MM.1S (cell line): ENCODE results near the gene ABCA3.

Experiments used
- EZH2 ChIP-seq: fragments of 300-600 bp; sonication (generic); optimal IDR thresholded peaks from 2 replicates; pipeline ENCODE3; 2017; ENCODE audit warnings: low read depth, mild to moderate bottlenecking, antibody characterized with exemption, low read length, mixed read lengths
- EZH2phosphoT487 ChIP-seq: fragments of 300-600 bp; sonication (generic); IDR thresholded peaks from 2 replicates; pipeline ENCODE4 v1.6.1; 2018; ENCODE audit warnings: antibody characterized with exemption, low read length
- TF ChIP-seq, protein P1 (sequence below): fragments of 300-600 bp; sonication (generic); IDR thresholded peaks from 2 replicates; pipeline ENCODE4 v1.5.1; 2016; ENCODE audit warnings: antibody characterized with exemption, low read length, mixed read lengths

DNA sequence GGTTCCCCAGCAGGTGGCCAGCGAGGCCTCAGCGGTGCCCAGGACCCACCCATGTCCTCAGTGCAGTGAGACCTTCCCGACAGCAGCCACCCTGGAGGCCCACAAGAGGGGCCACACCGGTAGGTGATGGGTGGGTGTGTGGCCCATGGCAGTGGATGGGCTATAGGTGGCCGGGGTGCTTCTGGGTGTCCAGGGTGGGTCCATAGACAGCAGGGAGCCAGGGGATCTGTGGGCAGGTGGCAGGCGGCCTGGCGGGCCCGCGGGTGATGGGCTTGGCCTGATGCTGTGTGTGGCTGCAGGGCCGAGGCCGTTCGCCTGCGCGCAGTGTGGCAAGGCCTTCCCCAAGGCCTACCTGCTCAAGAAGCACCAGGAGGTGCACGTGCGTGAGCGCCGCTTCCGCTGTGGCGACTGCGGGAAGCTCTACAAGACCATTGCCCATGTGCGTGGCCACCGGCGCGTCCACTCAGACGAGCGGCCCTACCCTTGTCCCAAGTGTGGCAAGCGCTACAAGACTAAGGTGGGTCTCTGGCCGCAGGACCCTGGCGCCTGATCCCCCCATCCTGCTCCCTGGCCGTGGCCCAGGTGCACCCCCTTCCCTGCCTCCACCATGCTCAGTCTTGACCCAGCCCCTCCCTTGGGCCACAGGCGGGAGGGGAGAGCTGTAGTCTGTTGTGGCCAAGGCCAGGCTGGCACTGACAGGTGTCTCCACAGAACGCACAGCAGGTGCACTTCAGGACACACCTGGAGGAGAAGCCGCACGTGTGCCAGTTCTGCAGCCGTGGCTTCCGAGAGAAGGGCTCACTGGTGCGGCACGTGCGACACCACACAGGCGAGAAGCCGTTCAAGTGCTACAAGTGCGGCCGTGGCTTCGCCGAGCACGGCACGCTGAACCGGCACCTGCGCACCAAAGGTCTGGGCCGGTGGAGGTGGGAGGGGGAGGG lies 106.4 kb downstream of the ABCA3 start:
- TF ChIP-seq, protein P1, sequence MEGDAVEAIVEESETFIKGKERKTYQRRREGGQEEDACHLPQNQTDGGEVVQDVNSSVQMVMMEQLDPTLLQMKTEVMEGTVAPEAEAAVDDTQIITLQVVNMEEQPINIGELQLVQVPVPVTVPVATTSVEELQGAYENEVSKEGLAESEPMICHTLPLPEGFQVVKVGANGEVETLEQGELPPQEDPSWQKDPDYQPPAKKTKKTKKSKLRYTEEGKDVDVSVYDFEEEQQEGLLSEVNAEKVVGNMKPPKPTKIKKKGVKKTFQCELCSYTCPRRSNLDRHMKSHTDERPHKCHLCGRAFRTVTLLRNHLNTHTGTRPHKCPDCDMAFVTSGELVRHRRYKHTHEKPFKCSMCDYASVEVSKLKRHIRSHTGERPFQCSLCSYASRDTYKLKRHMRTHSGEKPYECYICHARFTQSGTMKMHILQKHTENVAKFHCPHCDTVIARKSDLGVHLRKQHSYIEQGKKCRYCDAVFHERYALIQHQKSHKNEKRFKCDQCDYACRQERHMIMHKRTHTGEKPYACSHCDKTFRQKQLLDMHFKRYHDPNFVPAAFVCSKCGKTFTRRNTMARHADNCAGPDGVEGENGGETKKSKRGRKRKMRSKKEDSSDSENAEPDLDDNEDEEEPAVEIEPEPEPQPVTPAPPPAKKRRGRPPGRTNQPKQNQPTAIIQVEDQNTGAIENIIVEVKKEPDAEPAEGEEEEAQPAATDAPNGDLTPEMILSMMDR = no peak
- no peak for TF ChIP-seq EZH2phosphoT487
- no peak for TF ChIP-seq EZH2
